Stomach (tissue), 4 donors: Measurements from ENCODE around the gene SHBG.

ENCODE experiments used
- CTCF ChIP-seq, 7 experiments: fragments of 450-650 bp in 4 of 7; fragments of 200-600 bp in 3 of 7; sonication (generic) in 3 of 7; IDR thresholded peaks; one replicate each; pipeline ENCODE4 v1.5.1; 2016 to 2019; ENCODE audit warnings: antibody characterized with exemption in 7 of 7, control low read depth in 2 of 7, mild to moderate bottlenecking in 1 of 7
- POLR2A ChIP-seq, 4 donors: fragments of 450-650 bp; IDR thresholded peaks; one replicate each; pipeline ENCODE4 v1.6.1; 2016; ENCODE audit warnings: antibody characterized with exemption in 4 of 4, control low read depth in 2 of 4, mild to moderate bottlenecking in 1 of 4, moderate library complexity in 1 of 4
- POLR2AphosphoS5 ChIP-seq, 3 donors: sonication (generic); formaldehyde crosslinking; IDR thresholded peaks; one replicate each; pipeline ENCODE4 v1.6.1; 2016; ENCODE audit warnings: antibody characterized with exemption in 3 of 3

GRCh38 chr17:7629939-7630571 lies at the start of gene SHBG:
- TF ChIP-seq CTCF (IDR thresholded peaks at IDR 0.05) = no peak
- TF ChIP-seq POLR2AphosphoS5 (IDR thresholded peaks at IDR 0.05) = no peak
- TF ChIP-seq POLR2A (IDR thresholded peaks at IDR 0.05) = no peak
